SW480 (cell line): ENCODE data around the gene LASP1NB.
A peak's percentile ranks its signal among the peaks of the same experiment; 100 is the strongest.

ENCODE experiments used
- DNase-seq: peaks from one replicate; pipeline ENCODE4 v3.0.0-alpha.2; 2016; ENCODE audit warnings: low spot score

The LASP1NB gene

DNA sequence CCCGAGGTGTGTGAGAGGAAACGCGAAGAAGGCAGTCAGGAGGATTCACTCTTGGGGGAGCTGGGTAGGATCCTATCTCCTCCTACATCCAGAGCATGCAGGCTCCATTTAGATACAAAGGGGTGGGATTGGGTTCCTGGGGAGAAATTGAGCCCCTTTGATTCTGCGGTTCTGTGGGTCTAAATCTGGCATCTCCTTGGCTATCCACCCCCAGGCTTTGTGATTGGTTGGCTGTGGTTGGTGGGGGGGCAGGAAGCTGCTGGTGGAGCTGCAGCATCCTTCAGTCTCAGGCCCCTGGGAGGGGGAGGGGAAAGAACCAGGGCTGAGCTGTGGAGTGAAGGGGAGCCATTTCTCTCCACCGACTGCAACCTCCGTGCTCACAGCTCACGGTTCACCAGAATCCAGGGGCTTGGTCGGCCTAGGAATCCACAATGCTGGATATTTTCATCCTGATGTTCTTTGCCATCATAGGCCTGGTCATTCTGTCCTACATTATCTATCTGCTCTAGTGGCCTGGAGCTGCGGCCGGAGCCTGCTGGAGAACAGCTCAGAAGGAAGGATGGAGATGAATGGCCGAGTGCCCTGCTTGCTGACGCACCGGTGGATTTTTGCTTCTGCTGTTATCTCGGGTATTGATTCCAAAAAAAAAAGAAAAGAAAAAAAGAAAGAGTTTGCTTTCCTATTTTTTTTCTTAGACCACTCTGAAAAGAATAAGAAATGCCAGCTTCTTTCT, at the start of gene LASP1NB:
Gene LASP1NB, plus strand, starts transcription at position 352 of the 733 bp plus-strand sequence.
- no peak for DNase-seq

DNA sequence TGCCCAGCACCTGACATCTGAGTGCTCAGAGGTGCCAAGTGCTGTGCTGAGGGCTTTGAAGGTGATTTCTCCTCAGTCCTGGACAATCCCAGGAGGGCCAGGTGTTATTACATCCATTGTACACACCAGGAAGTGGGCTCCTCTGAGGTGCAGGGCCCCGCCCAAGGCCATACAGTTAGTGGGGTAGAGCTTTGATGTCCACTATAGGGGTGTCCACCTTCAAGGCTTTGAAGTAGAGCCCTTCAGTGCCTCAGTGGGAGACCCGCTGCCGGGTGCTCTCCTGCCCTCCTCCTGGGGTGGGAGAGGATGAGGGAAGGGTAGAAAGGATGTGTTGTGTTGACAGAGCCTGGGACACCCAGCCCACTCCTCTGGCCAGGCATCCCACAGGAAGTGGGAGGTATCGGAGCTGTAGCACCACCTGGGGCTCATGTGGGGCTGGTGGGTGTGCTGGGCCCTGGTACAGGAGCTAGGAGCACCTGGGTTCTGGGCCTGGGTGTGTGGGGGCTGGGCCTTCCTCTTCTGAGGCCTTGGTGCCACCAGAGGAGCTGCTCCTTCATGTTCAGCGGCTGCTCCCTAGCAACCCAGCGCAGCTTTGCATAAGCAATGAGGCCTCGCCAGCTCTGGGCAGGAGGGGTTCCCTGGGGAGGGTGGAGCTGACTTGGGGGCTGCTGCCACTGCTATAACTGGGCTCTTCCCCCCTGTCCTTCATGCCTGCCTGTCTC, 48.1 kb upstream of the LASP1NB start:
- peak; percentile 89 for DNase-seq

DNA sequence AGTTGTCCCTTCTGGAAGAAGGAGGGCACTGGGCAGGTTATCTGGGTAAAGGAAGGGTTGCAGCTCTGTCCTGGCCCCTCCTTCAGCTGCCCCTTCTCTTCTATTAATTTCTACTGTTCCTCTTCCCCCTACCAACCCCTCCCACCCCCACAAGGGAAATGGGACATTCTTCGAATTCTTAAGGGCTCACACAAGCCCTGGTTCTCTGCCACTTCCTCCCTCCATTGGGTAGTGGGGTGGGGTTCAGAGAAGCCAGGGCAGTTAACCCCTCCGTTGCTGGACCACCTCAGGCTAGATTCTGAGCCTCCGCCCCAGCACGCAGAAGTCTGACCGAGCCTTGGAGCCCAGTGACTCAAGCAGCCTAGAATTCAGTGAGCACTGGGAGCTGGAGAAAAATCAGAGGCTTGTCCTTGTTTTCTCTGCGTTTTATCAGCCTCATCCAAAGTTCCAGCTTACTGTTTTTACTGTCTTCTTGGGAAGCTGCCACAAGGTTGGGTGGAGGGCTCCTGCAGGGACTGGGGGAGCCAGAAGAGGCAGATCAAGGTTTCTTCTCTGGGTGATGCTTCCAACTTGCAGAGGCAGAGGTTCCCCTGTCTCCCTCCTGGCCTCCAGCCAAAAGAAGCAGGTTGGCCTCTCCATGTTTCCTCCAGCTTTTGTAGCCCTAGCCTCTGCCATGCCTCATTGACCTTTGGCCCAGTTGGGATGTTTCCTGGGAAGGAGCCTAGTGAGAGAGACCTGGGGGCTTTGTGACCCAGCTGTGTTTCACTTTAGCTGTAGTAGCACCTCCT, 45.3 kb upstream of the LASP1NB start:
- peak; percentile 78 for DNase-seq

DNA sequence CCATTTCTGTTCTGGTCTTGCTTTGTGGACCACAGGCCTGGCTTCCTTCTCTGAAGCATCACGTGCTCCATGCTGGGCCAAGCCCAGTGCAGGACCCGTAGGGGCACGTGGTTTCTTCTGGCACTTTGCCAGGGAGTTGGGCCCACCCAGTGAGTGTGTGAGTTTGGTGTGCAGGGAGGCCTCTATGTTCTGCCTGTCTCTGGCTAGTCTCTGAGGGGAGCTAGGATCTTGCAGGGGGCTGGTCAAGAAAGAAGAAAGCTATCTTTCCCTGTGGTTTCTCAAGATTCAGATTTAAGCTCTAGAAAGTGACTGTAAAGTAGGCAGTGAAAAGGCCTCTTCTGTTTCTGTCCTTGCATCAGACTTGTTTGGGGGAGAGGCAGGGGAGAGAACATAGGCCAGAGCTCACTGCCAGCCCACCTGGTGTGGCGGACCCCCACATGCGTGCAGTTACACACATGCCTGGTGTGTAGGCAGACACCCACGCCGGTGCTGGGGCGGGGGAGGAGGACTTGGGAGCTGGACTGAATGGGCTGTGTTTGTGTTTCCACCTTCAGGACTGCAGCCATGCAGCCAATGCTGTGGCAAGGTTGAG, 43.7 kb upstream of the LASP1NB start:
- DNase-seq, result no peak

DNA sequence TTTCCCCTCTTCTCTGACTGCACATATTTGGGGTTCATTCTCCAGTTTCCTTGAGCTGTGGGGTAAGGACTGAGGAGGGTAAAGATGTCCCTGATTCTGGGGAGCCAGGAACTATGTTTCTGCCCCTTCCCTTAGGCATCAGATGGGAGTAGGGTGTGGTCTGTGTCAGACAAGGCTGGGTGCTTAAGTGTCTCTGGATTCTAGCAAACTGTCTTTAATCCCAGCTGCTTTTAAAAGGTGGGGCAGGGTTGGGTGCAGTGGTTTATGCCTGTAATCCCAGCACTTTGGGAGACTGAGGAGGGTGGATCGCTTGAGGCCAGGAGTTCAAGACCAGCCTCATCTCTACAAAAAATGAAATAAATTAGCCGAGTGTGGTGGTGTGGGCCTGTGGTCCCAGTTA, 42.5 kb upstream of the LASP1NB start:
- no peak for DNase-seq

DNA sequence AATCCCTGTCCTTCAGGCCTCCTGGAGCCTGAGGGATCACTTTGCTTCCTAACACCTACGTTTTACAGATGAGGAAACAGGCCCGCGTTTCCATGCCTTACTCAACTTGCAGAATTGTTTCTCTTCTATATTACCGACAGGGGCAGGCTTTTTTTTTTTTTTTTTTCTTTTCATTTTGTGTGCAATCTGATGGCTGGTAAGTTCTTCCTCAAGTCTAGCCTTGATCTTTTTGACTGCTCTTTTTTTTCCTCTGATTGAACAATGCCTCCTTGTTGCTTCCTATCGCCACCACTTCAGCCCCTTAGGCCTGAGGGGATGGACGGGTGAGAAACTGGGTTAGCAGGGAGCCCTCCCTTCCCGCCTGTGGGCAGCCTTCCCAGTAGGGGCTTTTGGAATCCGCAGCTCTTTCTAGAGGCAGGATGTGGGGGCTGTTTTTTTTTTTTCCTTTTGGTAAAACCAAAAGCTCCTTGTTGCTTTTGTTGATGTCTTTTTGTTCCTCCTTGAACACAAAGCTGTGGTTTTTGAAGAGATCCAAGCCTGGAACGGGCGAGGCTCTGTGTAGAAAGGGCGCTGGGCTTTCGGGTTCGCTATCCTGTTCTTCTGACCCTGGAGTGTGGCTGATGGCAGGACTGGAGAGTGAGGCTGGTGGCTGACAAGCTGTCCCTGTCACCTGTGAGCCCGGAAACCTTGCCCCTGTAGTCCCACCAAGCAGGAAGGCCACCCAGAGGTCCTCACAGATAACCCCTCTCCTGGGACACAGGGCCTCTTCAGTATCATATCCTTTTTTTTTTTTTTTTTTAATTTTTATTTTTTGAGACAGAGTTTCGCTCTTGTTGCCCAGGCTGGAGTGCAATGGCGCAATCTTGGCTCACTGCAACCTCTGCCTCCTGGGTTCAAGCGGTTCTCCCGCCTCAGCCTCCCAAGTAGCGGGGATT, 41.6 kb upstream of the LASP1NB start:
- peak; percentile 44 for DNase-seq

DNA sequence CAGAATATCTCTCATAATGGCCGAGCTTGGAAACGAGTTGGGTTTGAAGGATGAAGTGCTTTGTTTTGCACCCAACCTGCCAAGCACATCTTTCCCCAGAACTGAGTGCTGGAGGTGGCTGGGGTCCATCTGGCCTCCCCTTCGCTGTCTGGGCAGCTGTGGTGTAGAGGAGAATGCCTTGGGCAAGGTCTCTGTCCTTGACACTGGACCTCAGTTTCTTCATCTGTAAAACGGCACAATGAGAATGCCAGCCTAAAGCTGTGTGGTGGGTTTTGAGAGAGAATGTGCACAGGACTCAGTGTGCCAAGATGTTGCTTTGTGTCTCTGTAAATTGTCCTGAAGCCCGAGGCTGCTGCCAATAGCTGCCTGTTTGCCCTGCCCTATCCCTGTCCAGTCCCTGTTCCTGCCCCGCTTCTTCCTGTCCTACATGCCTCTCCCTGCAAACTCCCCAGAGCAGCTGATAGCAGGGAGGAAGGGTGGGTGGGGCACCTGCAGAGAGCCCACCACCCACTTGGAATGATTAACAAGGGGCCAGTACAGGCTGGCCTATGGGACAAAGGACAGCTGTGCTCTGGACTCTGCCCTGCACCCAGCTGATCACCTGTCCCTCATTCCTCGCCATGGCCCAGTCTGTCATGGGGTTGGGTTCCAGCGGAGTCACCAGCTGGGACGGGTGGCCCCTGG, 40.2 kb upstream of the LASP1NB start:
- DNase-seq, result no peak

DNA sequence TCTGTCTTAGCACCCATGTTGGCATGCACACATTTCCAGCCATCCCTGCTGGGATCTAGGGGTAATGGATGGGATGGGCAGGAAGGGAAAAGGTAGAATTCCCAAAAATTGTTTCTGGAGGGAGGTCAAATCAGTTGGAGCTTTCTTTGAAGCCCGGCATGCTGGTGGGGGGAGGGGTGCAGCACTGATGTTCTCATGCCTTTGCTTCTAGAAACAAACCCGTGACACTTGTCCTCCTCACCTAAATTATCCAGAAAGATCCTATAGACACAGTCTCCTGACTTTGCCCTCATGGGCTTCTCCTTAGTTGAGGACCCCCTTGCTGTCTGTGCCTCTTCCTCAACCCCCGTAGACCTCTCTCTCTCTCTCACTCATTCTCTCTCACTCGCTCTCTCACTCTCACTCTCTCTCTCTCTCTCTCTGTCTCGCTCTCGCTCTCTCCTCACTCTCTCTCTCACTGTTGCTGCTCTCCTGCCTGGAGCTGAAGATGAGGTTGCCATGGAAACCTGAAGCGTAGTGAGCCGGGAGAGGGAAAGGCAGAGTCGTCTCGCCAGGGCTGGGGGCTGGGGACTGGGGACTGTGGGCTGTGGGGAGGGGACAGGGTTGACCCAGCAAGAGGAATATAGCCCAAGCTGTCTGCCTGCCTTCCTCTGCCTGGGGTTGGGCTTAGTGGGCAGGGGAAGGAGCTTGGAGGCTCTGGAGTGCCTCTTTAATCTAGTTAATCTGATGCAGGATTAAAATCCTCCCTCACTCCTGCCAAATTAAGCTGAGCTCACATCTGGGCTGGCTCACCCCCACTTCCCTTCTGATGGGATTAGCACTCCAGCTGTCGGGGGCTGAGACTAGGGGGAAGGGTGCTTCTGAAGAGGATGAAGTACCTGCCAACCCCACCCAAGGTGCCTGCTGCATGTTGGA, 39.4 kb upstream of the LASP1NB start:
- no peak for DNase-seq

DNA sequence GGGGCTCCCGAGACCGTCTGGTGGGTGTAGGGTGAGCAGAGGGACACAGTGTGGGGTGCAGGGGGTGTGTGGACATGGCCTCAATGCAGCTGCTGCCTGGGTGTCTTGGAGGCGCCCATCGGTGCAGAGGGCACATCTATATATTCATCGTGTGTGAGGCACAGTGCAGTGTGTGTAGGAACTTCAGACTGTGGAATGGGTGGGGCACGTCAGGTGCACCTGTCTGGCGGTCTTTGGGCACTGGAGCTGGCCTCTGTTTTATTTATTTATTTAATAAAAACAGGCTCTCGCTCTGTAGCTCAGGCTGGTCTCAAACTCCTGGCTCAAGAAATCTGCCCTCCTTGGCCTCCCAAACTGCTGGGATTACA, 38.8 kb upstream of the LASP1NB start:
- no peak for DNase-seq

DNA sequence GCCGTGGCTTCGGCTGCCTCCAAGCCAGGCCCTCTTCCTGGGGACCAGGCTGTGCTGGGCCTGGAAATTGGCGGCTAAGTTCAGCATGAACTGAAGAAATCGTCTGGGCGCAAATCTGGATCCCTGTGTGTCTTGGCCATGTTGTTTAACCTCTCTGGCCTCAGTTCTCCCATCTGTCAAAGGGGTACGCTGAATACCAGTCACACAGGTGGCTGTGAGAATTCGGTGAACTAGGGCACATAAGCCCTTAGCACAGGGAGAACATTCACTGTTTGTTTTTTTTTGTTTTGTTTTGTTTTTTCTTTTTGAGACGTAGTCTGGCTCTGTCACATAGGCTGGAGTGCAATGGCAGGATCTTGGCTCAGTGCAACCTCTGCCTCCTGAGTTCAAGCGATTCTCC, 36.6 kb upstream of the LASP1NB start:
- DNase-seq, result no peak

DNA sequence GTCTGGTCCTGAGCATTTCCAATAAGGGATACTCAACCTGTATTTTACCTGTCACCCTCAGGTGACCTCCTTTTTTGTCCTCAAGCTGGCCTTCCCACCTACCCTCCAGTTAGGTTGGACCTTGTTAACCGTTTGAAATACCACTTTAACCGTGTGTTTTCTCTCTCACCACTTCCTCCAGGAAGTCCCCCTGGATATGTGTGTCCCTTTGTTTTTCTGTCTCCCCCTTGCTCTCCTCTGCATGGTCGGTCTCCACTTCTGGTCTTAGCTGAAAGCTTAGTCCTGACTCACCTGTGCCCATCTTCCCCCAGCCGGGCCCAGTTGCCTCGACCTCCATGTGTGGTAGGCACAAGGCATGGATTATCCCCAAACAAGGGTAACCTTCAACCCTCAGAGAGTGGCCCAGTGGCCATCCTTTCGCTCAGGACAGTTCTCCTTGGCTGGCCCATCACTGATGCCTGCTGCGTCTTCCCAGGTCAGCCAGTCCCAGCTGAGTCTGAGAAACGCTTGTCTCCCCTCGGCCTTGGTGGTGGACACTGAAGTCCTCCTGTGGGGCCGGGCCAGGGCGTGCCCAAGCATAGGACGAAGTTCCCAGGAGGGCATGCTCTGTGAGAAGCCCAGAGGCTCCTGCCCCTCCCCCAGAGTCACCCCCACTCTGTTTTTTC, 35.5 kb upstream of the LASP1NB start:
- no peak for DNase-seq

DNA sequence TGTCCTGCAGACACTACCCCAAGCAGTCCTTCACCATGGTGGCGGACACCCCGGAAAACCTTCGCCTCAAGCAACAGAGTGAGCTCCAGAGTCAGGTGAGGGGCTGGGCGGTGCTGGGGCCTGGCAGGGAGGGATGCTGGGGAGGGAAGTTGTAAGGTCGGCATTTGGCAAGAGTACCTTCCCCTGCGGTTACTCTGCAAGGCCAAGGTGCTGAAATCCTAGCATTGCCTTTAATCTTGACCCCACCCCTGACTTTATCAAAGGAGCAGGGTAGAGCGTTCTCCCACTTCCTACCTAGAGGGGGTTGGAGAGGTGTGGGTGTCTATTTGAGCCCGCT, 35.0 kb upstream of the LASP1NB start:
- no peak for DNase-seq

DNA sequence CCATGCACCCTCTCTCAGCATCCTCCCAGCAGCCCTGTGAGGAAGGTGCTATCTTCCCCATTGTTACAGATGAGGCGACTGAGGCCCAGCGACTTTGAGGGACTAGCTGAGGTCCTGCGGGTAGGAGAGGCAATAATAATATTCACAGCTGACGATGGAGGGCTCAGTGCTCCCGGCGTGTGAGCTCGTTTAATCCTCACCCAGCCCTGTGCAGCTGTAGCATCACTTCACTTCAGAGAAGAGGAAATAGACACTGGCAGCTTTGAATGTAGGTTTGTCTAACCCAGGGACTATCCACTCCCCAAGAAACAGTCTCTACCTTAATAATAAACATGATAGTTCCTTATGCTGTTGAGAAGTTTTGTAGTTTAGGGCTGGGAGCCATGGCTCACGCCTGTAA, 34.0 kb upstream of the LASP1NB start:
- no peak for DNase-seq

DNA sequence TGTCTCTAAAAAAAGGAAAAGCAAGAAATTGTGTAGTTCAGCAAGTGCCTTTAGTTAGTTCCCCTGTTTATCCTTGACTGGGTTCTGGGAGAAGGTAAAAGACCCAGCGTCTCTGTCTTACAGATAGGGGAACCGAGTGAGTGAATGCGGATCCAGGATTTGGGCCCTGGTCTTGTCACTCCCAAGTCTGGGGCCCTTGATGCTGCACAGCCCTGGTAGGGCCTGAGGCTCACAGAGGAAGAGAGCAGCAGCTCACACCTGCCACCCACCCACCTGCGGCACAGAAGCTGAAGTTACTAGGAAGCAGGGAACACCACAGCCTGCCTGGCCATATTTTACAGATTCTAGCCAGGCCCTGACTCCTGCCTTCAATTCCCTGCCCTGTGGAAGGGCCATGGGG, 33.3 kb upstream of the LASP1NB start:
- no peak for DNase-seq

DNA sequence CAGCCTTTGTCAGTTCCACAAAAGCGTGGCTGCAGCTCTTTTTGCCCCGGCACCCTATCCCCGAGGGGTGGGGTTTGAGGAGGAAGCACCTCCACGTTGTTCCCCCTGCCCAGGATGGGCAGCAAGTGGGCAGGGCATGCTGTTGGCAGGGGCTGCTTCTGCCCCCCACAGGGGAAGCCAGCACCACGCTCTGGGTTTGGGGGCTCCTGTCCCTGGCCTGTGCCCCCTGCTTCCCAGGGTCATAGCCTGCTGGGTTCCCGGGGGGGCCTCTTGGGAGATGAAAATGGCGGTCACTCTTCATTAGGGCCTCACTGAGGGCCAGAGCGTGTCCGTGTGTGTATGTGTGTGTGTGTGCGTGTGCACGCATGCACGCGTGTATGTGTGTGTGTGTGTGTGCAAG, 32.8 kb upstream of the LASP1NB start:
- DNase-seq, result no peak

DNA sequence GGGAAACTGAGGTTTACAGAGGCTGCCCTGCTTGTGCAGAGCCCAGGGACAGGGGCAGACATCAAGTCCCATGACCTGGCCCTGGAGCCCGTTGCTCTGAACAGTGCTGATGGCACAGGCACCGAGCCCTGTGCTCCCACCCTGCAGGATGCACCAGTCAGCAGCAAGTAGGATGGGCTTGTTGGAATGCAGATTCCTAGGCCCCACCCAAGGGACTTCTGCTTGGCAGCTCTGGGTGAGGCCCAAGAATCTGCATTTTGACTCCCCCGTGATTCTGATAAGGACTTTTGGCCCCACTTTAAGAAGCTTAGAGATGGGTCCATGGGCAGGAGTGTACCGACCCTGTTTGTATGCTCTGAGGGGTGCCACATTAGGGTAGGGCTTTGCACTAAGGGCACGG, 32.3 kb upstream of the LASP1NB start:
- DNase-seq, result no peak

DNA sequence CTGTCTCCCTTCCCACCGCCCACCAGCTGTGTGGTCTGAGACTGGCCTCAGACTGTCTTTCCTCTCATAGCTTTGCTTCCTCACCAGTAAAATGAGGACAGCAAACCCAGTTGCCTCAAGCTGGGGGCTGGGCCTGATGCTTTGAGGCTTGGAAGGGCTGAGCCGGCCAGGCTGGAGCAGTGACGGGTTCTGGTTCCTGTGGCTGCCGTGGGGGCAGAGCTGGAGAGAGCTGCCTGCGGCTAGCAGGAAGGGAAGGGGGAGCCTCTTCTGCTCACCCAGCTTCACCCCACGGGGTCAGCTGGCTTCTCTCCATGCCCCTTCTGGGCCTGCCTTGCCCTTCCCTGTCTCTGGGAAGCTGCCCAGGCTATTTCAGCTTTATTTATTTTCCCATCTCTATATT, 31.8 kb upstream of the LASP1NB start:
- DNase-seq, result no peak

DNA sequence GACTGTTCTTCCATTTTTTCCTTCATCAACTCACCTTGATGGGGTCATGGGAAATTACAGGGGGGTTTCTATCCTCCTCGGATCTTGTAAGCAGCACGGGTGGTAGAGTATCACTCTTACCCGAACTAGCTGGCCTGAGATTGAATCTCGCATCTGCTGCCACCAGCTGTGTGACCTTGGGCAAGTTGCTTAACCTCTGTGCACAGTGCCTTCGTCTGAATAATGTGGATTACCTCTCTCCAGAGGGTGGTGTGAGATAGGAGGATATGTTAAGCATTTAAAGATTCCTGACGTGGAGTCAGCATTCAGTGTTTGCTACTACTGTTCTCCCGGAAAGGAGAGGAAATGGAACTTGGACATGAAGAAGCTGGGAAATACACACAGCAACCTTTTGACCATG, 31.1 kb upstream of the LASP1NB start:
- DNase-seq, result no peak

DNA sequence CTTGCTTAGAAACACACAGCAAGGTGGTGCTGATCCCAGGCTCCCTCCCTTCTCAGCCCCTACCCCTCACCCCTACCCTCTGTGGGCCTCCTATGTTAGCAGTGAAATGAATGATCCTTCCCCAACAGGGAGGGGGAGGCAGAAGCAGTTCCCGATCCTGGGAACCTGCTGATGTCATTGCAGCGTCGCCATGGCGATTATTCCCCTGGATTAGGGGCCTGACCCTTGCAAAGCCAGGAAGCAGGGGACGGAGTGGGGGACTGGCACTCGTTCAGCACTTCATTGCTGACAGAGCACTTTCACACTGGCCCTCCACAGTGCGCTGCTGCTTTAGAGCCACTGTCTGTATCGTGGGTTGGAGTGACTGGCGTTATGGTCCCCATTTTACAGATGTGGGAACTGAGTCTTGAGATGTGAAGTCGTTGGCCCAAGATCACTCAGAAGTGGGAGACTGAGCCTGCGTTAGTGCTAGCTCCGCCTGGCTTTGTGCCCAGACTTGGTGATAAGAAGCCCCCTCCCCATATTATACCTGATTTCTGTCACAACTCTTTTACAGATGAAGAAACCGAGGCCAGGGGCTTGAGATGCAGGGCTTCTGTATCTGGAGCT, 29.0 kb upstream of the LASP1NB start:
- DNase-seq, result no peak
